BLaER1 treated with 17β-estradiol and CSF1 and Interleukin-3, amounts not matched to agents 10 nM and 100 nM (cell line): ENCODE results near the gene BCKDHB.

ENCODE experiments used
- H3K27ac ChIP-seq, 11 experiments: shearing (Covaris generic); formaldehyde crosslinking; 2 replicates each; pipeline ENCODE4 v1.8.1; 2022
- H3K27me3 ChIP-seq, 11 experiments: shearing (Covaris generic); formaldehyde crosslinking; 2 replicates each; pipeline ENCODE4 v1.8.1; 2022
- H3K36me3 ChIP-seq, 11 experiments: shearing (Covaris generic); formaldehyde crosslinking; 2 replicates each; pipeline ENCODE4 v1.8.1; 2022
- H3K4me1 ChIP-seq, 10 experiments: shearing (Covaris generic); formaldehyde crosslinking; 2 replicates each; pipeline ENCODE4 v1.8.1; 2022
- H3K4me2 ChIP-seq, 11 experiments: shearing (Covaris generic); formaldehyde crosslinking; 2 replicates each; pipeline ENCODE4 v1.8.1; 2022
- H3K4me3 ChIP-seq, 10 experiments: shearing (Covaris generic); formaldehyde crosslinking; 2 replicates each; pipeline ENCODE4 v1.8.1; 2022
- H3K9ac ChIP-seq, 11 experiments: shearing (Covaris generic); formaldehyde crosslinking; 2 replicates each; pipeline ENCODE4 v1.8.1; 2022
- H3K9me3 ChIP-seq, 11 experiments: shearing (Covaris generic); formaldehyde crosslinking; replicated peaks in 1 of 11; 2 replicates each; pipeline ENCODE4 v1.8.1; 2022
- H4K20me1 ChIP-seq, 11 experiments: shearing (Covaris generic); formaldehyde crosslinking; 2 replicates each; pipeline ENCODE4 v1.8.1; 2022
- Cebpa-rat ChIP-seq, 11 experiments: shearing (Covaris generic); IDR thresholded peaks; 2 replicates each; pipeline ENCODE4 v1.8.1; 2022

Gene BCKDHB

DNA sequence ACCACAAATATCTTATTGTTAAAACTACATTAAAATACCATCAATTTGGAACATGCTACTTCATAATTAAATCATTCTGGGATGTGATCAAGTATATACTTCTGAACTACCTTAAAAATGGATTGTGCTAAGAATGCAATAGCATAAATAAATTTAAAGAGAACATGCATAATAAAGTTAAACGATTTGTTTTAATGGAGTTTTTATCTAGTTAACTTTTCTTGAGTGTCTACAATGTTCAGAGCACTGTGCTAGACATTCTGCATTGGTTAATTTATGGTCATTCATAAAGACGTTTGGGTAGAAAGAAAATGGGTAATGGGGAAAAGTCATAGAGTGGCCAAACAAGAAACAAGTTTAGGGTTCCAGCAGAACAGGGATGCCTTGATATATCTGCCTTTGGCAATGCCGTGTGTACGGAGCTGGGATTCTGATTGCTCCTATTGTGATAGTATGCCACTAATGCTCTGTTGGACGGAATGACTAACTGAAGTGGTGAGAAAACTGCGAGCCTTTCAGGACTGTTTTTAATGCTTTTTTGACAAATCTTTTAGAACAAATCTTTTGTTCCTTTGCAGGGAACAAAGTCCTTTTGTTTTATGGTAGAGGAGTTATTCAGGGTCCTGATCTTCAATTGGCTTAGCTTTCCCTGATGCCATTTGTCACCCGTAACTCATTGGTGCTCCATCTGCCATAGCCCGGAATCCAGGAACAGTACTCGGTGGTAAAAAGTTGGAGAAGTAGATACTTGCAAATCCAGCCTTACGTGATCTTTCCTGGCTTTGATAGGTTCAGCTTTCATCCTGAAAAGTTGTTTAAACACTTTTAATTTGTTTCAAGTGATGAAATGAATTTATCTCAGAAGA lies 162.6 kb downstream of the BCKDHB start:
- no peak for TF ChIP-seq Cebpa-rat (IDR thresholded peaks at IDR 0.05)
- no peaks in the 10 kb centered on the region for H3K27me3 ChIP-seq
- no peak overlapping the region for H3K9ac ChIP-seq
- H3K36me3 ChIP-seq, result no peaks in the 10 kb centered on the region
- no peak overlapping the region for H3K27ac ChIP-seq
- no peak overlapping the region for H3K4me3 ChIP-seq
- H3K9me3 ChIP-seq, result no peaks in the 10 kb centered on the region
- no peaks in the 10 kb centered on the region for H3K4me1 ChIP-seq
- no peak overlapping the region for H3K4me2 ChIP-seq
- no peaks in the 10 kb centered on the region for H4K20me1 ChIP-seq

- no peaks in the 10 kb centered on the region for H3K36me3 ChIP-seq
- H3K9me3 ChIP-seq, result no peaks in the 10 kb centered on the region
- no peak overlapping the region for H3K4me2 ChIP-seq
- no peaks in the 10 kb centered on the region for H3K4me1 ChIP-seq
- H3K27ac ChIP-seq, result no peak overlapping the region
- TF ChIP-seq Cebpa-rat (IDR thresholded peaks at IDR 0.05), result no peak
- no peaks in the 10 kb centered on the region for H4K20me1 ChIP-seq
- no peaks in the 10 kb centered on the region for H3K27me3 ChIP-seq
- H3K9ac ChIP-seq, result no peak overlapping the region
- no peak overlapping the region for H3K4me3 ChIP-seq
Observed at GRCh38 chr6:80271074-80271473, 164.6 kb downstream of the BCKDHB start.

DNA sequence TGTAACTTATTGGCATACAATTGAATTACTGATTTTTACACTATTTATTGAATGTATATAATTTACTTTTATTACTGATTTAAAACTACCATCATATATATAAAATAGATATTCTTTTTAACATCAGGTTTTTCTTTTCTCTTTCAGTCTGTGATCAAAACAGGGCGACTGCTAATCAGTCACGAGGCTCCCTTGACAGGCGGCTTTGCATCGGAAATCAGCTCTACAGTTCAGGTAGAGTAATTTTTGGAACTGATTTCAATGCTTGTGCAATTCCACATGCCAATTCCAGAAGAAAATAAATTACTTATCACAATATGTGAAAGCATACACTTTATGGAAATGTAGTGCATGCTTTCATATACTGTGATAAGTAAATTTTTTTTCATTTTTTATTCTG lies 166.5 kb downstream of the BCKDHB start:
- no peaks in the 10 kb centered on the region for H3K4me1 ChIP-seq
- H3K36me3 ChIP-seq, result no peaks in the 10 kb centered on the region
- H3K4me3 ChIP-seq, result no peak overlapping the region
- H3K27ac ChIP-seq, result no peak overlapping the region
- H3K27me3 ChIP-seq, result no peaks in the 10 kb centered on the region
- no peak for TF ChIP-seq Cebpa-rat (IDR thresholded peaks at IDR 0.05)
- H3K4me2 ChIP-seq, result no peak overlapping the region
- H3K9ac ChIP-seq, result no peak overlapping the region
- no peaks in the 10 kb centered on the region for H4K20me1 ChIP-seq
- no peaks in the 10 kb centered on the region for H3K9me3 ChIP-seq

DNA sequence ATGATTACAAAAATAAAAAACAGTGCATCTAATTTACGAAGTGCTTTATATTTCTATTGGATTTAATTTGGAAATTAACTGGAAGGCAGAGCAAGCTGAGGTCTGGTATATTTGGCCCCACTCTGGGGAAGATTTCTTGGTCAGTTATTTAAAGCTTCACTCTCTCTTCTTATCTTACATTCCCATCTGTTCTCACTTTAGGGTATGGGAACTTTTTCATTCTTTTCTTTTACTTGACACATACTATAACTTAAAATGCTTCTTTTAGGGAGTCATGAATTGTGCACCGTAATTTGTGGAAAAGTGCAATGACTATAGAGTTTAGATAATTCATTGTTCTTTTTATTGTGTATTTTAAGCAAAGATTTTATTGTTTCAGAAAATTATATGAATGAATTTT lies 170.4 kb downstream of the BCKDHB start:
- Histone ChIP-seq H3K36me3 (no peaks in the 10 kb centered on the region), H3K27me3 (no peaks in the 10 kb centered on the region), H3K4me2 (no peak overlapping the region), H3K27ac (no peak overlapping the region), H3K4me1 (no peaks in the 10 kb centered on the region), H4K20me1 (no peaks in the 10 kb centered on the region), H3K9ac (no peak overlapping the region), H3K4me3 (no peak overlapping the region), H3K9me3 (no peaks in the 10 kb centered on the region)
- TF ChIP-seq Cebpa-rat (IDR thresholded peaks at IDR 0.05), result no peak

DNA sequence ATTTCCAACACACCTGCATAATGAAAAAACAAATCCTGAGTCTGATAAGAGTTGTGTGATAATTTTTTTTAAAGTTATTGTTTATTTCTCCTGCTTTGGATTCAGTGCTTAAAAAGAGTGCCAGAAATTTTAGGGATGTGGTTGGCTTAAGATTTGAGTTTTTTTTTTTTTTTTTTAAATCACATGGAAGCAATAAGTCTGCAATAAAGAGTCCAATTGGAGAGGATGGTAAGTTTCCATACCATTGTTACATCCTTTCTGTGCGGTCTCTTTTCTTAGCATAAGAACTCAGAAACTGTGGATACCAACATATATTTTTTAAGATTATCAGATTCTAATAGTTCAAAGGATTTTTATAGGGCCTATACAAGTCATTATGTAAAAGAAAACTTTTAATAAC lies 171.0 kb downstream of the BCKDHB start:
- H3K27ac ChIP-seq, result no peak overlapping the region
- TF ChIP-seq Cebpa-rat (IDR thresholded peaks at IDR 0.05), result no peak
- no peak overlapping the region for H3K9ac ChIP-seq
- H4K20me1 ChIP-seq, result no peaks in the 10 kb centered on the region
- no peaks in the 10 kb centered on the region for H3K27me3 ChIP-seq
- H3K4me1 ChIP-seq, result no peaks in the 10 kb centered on the region
- H3K9me3 ChIP-seq, result no peaks in the 10 kb centered on the region
- H3K4me3 ChIP-seq, result no peak overlapping the region
- no peak overlapping the region for H3K4me2 ChIP-seq
- H3K36me3 ChIP-seq, result no peaks in the 10 kb centered on the region

DNA sequence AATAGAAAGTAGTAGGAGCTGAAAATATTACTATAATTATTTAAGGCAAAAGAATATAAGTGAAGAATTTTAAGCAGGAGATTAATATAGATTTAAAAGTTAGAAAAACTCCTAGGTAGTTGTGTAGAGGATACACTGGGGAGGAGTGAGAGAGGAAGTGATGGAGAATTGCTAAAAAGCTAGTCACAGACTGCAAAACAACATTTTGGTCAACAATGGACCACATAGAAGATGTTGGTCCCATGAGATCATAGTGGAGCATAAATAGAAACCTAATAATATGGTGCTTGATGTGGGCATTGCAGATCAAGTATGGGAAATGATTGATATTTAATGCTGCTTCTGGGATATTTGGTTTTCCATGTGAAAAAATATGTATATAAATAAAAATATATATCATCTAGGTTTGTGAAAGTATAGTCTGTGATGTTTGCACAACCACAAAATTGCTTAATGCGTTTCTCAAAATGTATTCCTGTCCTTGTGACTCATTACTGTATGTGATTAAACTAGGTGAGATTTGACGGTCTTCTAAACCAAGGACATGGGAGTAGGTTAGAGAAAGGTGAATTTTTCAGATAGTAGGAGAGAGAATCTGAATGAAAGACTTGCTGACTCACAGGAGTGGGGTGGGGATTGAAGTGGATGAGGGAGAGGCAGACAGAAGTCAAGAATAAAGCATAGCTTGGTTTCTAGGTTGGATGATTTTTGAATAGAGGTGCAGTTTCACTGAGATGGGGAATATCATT lies 174.0 kb downstream of the BCKDHB start:
- Histone ChIP-seq H3K36me3 (no peaks in the 10 kb centered on the region), H3K4me3 (no peak overlapping the region), H3K9me3 (no peaks in the 10 kb centered on the region), H3K27ac (no peak overlapping the region), H3K9ac (no peak overlapping the region), H3K27me3 (no peaks in the 10 kb centered on the region), H4K20me1 (no peaks in the 10 kb centered on the region), H3K4me2 (no peak overlapping the region), H3K4me1 (no peaks in the 10 kb centered on the region)
- TF ChIP-seq Cebpa-rat (IDR thresholded peaks at IDR 0.05), result no peak

- H3K4me3 ChIP-seq, result no peak overlapping the region
- no peaks in the 10 kb centered on the region for H3K36me3 ChIP-seq
- TF ChIP-seq Cebpa-rat (IDR thresholded peaks at IDR 0.05), result no peak
- no peak overlapping the region for H3K27ac ChIP-seq
- H4K20me1 ChIP-seq, result no peaks in the 10 kb centered on the region
- no peaks in the 10 kb centered on the region for H3K9me3 ChIP-seq
- no peak overlapping the region for H3K4me2 ChIP-seq
- no peak overlapping the region for H3K9ac ChIP-seq
- no peaks in the 10 kb centered on the region for H3K4me1 ChIP-seq
- no peaks in the 10 kb centered on the region for H3K27me3 ChIP-seq
Observed at GRCh38 chr6:80282913-80283554, 176.6 kb downstream of the BCKDHB start.

GRCh38 chr6:80287112-80287511 lies 180.6 kb downstream of the BCKDHB start:
- Histone ChIP-seq H3K4me3 (no peak overlapping the region), H3K4me1 (no peaks in the 10 kb centered on the region), H3K27ac (no peak overlapping the region), H3K4me2 (no peak overlapping the region), H3K9me3 (peaks cover 0 to 1% (median 0%) of the 10 kb centered on the region in 11 experiments; a peak in 2 of 22 replicates), H4K20me1 (no peaks in the 10 kb centered on the region), H3K27me3 (no peaks in the 10 kb centered on the region), H3K9ac (no peak overlapping the region), H3K36me3 (no peaks in the 10 kb centered on the region)
- TF ChIP-seq Cebpa-rat (IDR thresholded peaks at IDR 0.05), result no peak

DNA sequence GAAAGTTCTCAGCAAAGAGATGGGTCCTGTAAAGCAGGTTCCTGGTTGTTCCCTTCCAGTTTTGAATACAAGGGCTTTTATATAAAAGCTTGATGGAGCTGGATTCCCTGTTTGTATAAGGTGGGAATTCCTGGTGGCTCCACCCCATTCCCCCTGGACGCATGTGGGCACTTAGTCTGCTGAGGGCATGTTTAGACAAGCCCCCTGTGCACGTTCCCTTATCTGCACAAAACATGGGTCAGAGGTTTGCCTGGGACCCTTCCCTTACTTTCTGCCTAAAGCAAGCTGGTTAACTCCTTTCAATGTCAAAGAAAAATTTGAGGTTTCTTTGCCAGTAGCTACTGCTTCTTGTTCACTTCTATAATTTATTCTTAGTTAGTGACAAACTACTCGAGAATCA lies 181.1 kb downstream of the BCKDHB start:
- no peaks in the 10 kb centered on the region for H4K20me1 ChIP-seq
- TF ChIP-seq Cebpa-rat (IDR thresholded peaks at IDR 0.05), result no peak
- H3K27me3 ChIP-seq, result no peaks in the 10 kb centered on the region
- H3K9ac ChIP-seq, result no peak overlapping the region
- no peak overlapping the region for H3K4me3 ChIP-seq
- no peak overlapping the region for H3K27ac ChIP-seq
- H3K4me1 ChIP-seq, result no peaks in the 10 kb centered on the region
- H3K9me3 ChIP-seq, result peaks cover 0 to 6% (median 1%) of the 10 kb centered on the region in 11 experiments; a peak in 10 of 22 replicates
- no peak overlapping the region for H3K4me2 ChIP-seq
- H3K36me3 ChIP-seq, result no peaks in the 10 kb centered on the region
